ENCODE data around the gene TNNC1. TPM values are rescaled to one million over a fixed set of nuclear protein-coding genes. Genes with fewer than 3 reads are reported as not detected.

TNNC1 gene
- total and polyA plus RNA-seq, 2 of the 13 experiments (the other 11 are each of a cell fraction or from before 2014, with no cell fraction given), result 11.8 to 36.4 TPM

DNA sequence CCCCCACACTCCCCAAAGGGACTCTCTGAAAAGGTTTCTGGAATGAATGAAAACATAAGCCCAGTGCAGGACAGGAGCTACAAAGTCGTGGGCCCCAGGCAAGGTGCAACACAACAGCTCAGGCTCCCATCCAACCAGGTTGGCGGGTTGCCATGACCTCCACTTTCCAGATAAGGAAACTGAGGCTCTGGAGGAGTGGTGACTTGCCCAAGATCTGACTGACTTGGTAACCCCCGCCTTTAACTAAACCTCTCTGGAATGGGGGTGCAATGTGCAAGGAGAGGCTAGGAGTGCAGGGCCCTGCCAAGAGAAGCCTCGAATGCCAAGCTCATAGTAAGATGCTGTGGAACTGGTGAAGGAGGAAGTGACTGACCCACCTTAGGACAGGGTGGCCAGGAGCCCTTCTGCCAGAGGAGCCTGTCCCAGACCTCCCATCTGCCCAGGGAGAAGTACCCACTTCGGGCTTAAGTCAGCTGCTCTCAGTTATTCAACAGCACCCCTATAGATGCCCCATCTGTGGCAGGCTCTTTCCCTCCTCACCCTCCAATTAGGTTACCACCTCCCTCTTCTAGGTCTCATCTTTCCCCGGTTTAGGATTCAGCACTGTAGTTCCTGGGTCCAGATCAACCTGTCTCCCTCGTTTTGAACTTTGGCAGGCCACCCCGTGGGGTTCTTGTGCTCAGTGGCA is 553 bp upstream of the TNNC1 start (continued):
- TF ChIP-seq, protein P1, sequence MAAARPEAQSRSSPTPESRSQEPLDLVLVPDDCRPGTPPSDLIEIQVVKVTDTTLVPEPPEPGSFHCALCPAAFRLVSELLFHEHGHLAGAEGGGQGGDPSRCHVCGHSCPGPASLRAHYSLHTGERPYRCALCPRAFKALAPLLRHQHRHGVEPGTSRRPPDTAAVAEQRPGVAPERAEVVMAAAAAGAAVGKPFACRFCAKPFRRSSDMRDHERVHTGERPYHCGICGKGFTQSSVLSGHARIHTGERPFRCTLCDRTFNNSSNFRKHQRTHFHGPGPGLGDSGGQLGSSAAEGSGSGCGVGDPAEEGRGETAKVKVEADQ (CRISPR knock-in tag; IDR thresholded peaks at IDR 0.05; ENCODE audit: borderline replicate concordance), result 0 out of 2 replicates have a peak, but pooled peaks have one; percentile 5
- TF ChIP-seq ZNF253 (CRISPR knock-in tag; IDR thresholded peaks at IDR 0.05; ENCODE audit: borderline replicate concordance) (0 out of 2 replicates have a peak, but pooled peaks have one; percentile 15), HOXA3 (CRISPR knock-in tag; IDR thresholded peaks at IDR 0.05) (no peak), MATR3 (CRISPR knock-in tag; IDR thresholded peaks at IDR 0.05) (no peak), ZNF776 (CRISPR knock-in tag; IDR thresholded peaks at IDR 0.05) (no peak)
- TF ChIP-seq, protein P2, sequence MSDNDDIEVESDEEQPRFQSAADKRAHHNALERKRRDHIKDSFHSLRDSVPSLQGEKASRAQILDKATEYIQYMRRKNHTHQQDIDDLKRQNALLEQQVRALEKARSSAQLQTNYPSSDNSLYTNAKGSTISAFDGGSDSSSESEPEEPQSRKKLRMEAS (IDR thresholded peaks at IDR 0.05), result peak; percentile 9; the same call in 1 of the 2 replicates
- TF ChIP-seq, protein P3, sequence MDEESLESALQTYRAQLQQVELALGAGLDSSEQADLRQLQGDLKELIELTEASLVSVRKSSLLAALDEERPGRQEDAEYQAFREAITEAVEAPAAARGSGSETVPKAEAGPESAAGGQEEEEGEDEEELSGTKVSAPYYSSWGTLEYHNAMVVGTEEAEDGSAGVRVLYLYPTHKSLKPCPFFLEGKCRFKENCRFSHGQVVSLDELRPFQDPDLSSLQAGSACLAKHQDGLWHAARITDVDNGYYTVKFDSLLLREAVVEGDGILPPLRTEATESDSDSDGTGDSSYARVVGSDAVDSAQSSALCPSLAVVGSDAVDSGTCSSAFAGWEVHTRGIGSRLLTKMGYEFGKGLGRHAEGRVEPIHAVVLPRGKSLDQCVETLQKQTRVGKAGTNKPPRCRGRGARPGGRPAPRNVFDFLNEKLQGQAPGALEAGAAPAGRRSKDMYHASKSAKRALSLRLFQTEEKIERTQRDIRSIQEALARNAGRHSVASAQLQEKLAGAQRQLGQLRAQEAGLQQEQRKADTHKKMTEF (CRISPR knock-in tag; IDR thresholded peaks at IDR 0.05), result no peak

DNA sequence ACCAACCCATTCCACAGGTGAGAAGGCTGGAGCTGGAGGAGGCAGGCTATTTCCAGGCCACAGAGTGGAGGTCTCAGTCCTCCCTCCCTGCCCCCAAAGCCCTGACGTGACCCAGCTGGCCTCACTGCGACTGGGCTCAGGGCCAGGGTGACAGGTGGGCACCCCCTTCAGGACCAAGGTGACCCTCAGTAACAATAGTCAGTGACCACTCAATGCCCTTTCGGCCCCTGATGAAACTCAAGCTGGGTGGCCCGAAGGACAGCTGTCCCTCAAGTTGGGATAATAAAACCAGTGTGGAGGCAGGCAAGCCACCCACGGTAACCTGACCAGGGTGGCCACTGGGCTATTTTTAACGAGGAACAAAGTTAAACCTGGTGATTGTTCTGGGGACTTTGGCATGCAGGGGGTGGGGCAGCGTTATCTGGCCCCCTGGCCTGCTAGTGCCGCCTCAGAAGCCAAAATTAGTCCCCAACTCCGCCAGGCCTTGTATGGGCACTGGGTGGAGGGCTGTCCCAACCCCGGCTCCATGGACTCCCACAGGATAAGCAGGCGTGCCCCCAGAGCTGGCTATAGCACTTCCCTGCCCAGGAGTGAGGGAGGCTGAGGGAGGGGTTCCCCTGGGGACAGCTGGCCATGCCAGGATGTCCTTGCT is 1.1 kb downstream of the TNNC1 start:
- no peak overlapping the region for H2AFZ ChIP-seq (ENCODE audit: low read length)
- peaks cover 92% of the 10 kb centered on the region for H3K4me1 ChIP-seq (ENCODE audit: insufficient read depth, low read length)
- H3K79me2 ChIP-seq (ENCODE audit: insufficient read depth, low read length), result peaks cover 18% of the 10 kb centered on the region
- DNase-seq (ENCODE audit: low spot score) (peak; percentile 32), ATAC-seq (peak; percentile 11), FAIRE-seq (peak; percentile 34)
- in situ Hi-C loops (cut with HindIII; ENCODE audit: extremely low pct_ligation_motif_present, low pct_unique_long_range_greater_than_20kb), result loop anchor here (10.0 kb wide), 1 partner anchor 232 kb away; the partner anchor contains the start of genes GNL3 and PBRM1
- intact Hi-C loops (cut with micrococcal nuclease; ENCODE audit: unreplicated experiment), result no loop called here
- no peak overlapping the region for H3K27ac ChIP-seq (ENCODE audit: extremely low read length, insufficient read depth, low read length)
- peak overlapping the region; percentile 93 for H3K4me2 ChIP-seq (ENCODE audit: low read depth, low read length)
- no peaks in the 10 kb centered on the region; a peak in 1 of 5 replicates for H3K27me3 ChIP-seq (ENCODE audit: control insufficient read depth in 1 of 2, insufficient read depth in 2 of 2, low read length in 2 of 2)
- CTCF ChIA-PET (ENCODE audit: low intra/inter-chr PET ratio, low total read pairs), result no interaction called here
- H4K20me1 ChIP-seq (ENCODE audit: insufficient read depth, low read length), result no peaks in the 10 kb centered on the region
- WGBS (ENCODE audit: low lambda C conversion rate), result 4% methylated on average over 5 of the region's 11 CpGs
- H3K9ac ChIP-seq (ENCODE audit: insufficient read depth, low read depth, low read length), result peak overlapping the region; percentile 43; the same call in 1 of the 2 replicates
- H3K4me3 ChIP-seq (replicated peaks in 1 of 3; ENCODE audit: insufficient read depth in 1 of 3, low read depth in 2 of 3, low read length in 3 of 3), result peak overlapping the region in 2 of 3 experiments; percentile 48 to 92; a peak in 4 of 6 replicates
- POLR2A ChIA-PET, result interaction anchor here (1.5 kb wide), 1 partner anchor 83 kb away, joined by 4 read pairs; the partner anchor contains the start of gene UQCC5
- peaks cover 0 to 3% of the 10 kb centered on the region in 2 experiments; a peak in 1 of 5 replicates for H3K36me3 ChIP-seq (replicated peaks in 1 of 2; ENCODE audit: control insufficient read depth in 1 of 2, insufficient read depth in 2 of 2, low read length in 2 of 2)
- H3K9me3 ChIP-seq (ENCODE audit: low read length), result no peaks in the 10 kb centered on the region
- BruUV-seq (replicated peaks), result no TSS peak
- TF ChIP-seq ADNP (CRISPR knock-in tag; IDR thresholded peaks at IDR 0.05) (no peak), ZNF749 (CRISPR knock-in tag; IDR thresholded peaks at IDR 0.05; ENCODE audit: borderline replicate concordance) (no peak), GFI1 (CRISPR knock-in tag; IDR thresholded peaks at IDR 0.05; ENCODE audit: borderline replicate concordance) (no peak), ZNF549 (CRISPR knock-in tag; IDR thresholded peaks at IDR 0.05) (no peak), SPEN (CRISPR knock-in tag; IDR thresholded peaks at IDR 0.05; ENCODE audit: low read depth) (no peak), RCOR2 (CRISPR knock-in tag; IDR thresholded peaks at IDR 0.05) (no peak)
- TF ChIP-seq, protein P4, sequence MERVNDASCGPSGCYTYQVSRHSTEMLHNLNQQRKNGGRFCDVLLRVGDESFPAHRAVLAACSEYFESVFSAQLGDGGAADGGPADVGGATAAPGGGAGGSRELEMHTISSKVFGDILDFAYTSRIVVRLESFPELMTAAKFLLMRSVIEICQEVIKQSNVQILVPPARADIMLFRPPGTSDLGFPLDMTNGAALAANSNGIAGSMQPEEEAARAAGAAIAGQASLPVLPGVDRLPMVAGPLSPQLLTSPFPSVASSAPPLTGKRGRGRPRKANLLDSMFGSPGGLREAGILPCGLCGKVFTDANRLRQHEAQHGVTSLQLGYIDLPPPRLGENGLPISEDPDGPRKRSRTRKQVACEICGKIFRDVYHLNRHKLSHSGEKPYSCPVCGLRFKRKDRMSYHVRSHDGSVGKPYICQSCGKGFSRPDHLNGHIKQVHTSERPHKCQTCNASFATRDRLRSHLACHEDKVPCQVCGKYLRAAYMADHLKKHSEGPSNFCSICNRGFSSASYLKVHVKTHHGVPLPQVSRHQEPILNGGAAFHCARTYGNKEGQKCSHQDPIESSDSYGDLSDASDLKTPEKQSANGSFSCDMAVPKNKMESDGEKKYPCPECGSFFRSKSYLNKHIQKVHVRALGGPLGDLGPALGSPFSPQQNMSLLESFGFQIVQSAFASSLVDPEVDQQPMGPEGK (CRISPR knock-in tag; IDR thresholded peaks at IDR 0.05), result peak; percentile 69
- TF ChIP-seq, protein P5, sequence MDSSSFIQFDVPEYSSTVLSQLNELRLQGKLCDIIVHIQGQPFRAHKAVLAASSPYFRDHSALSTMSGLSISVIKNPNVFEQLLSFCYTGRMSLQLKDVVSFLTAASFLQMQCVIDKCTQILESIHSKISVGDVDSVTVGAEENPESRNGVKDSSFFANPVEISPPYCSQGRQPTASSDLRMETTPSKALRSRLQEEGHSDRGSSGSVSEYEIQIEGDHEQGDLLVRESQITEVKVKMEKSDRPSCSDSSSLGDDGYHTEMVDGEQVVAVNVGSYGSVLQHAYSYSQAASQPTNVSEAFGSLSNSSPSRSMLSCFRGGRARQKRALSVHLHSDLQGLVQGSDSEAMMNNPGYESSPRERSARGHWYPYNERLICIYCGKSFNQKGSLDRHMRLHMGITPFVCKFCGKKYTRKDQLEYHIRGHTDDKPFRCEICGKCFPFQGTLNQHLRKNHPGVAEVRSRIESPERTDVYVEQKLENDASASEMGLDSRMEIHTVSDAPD (CRISPR knock-in tag; IDR thresholded peaks at IDR 0.05), result no peak

All from HepG2 (cell line).